K562 (cell line): ENCODE measurements around the gene NAT10. TPM values are rescaled to one million over a fixed set of nuclear protein-coding genes. Genes with fewer than 3 reads are reported as not detected.

Experiments
- ATAC-seq: fragments of 200-7000 bp; cut with Tn5 transposase; 3 replicates; pipeline ENCODE4 v1.9.1; 2020; ENCODE audit warnings: moderate library complexity
- BruUV-seq: library from RNA; stranded (reverse); fragments of 400-500 nt; replicated peaks from 2 replicates; lab custom pipeline; 2021; lab: Mats Ljungman, UMichigan
- CTCF ChIA-PET: fragments of 300-600 bp; formaldehyde crosslinking; extraction: SDS; loops from one replicate; lab custom pipeline; 2021; ENCODE audit warnings: low intra/inter-chr PET ratio; lab: Yijun Ruan, JAX
- POLR2A ChIA-PET: fragments of 300-600, 350-650 bp; sonication (Branson Sonifier 250); formaldehyde crosslinking; extraction: SDS; loops from one replicate; lab custom pipeline; 2021; ENCODE audit warnings: antibody characterized with exemption, inconsistent platforms; lab: Yijun Ruan, JAX
- DNase-seq, 4 experiments: peaks; one replicate each; pipeline versions ENCODE4 v3.0.0 to v3.0.0-alpha.2; 2011 to 2018; ENCODE audit warnings: low spot score in 3 of 4, mixed read lengths in 3 of 4; ENCODE audit errors: extremely low read depth in 1 of 4
- FAIRE-seq: peaks from 2 replicates; lab custom pipeline; 2011; peaks lifted over from hg19 to GRCh38; lab: Jason Lieb, UNC
- H2AFZ ChIP-seq: 2 replicates; pipeline ENCODE4 v1.6.0; 2011; ENCODE audit warnings: low read depth, low read length, control low read depth, inconsistent platforms
- H3K27ac ChIP-seq: fragments of 200-600 bp; 3 replicates; pipeline ENCODE4 v1.8.0; 2011; ENCODE audit warnings: low read depth, mild to moderate bottlenecking, control low read depth, inconsistent platforms, low read length, moderate library complexity, mixed read lengths; ENCODE audit errors: extremely low read depth
- H3K27me3 ChIP-seq, 2 experiments: fragments of 300-600 bp in 1 of 2; 2 replicates in 1 of 2; 3 replicates in 1 of 2; pipeline versions ENCODE4 v1.6.0 to v1.8.0; 2011; ENCODE audit warnings: inconsistent platforms in 2 of 2, low read length in 2 of 2, mild to moderate bottlenecking in 1 of 2, mixed read lengths in 1 of 2, moderate library complexity in 1 of 2; ENCODE audit not compliant: control insufficient read depth in 2 of 2, insufficient read depth in 2 of 2
- H3K36me3 ChIP-seq: fragments of 300-600 bp; 3 replicates; pipeline ENCODE4 v1.8.0; 2011; ENCODE audit warnings: mild to moderate bottlenecking, low read length, inconsistent platforms; ENCODE audit not compliant: control insufficient read depth, insufficient read depth
- H3K4me1 ChIP-seq, 2 experiments: fragments of 200-600 bp in 1 of 2; replicated peaks in 1 of 2; 2 replicates in 1 of 2; 3 replicates in 1 of 2; pipeline versions ENCODE4 v1.5.1 to v1.8.0; 2011; ENCODE audit warnings: inconsistent platforms in 2 of 2, low read length in 2 of 2, mild to moderate bottlenecking in 1 of 2, mixed read lengths in 1 of 2, moderate library complexity in 1 of 2; ENCODE audit not compliant: control insufficient read depth in 2 of 2, insufficient read depth in 2 of 2
- H3K4me2 ChIP-seq: 2 replicates; pipeline ENCODE4 v1.6.1; 2011; ENCODE audit warnings: low read length, control low read depth, inconsistent platforms, mixed read lengths; ENCODE audit not compliant: insufficient read depth
- H3K4me3 ChIP-seq: fragments of 200-600 bp; sonication (generic), shearing (Covaris generic); 2 replicates; pipeline ENCODE4 v1.5.1; 2016; ENCODE audit warnings: control low read depth, inconsistent platforms
- H3K79me2 ChIP-seq: fragments of 200-600 bp; 3 replicates; pipeline ENCODE4 v1.8.0; 2011; ENCODE audit warnings: low read length, inconsistent platforms; ENCODE audit not compliant: control insufficient read depth, insufficient read depth
- H3K9ac ChIP-seq, 2 experiments: 2 replicates each; pipeline versions ENCODE4 v1.6.0 to v1.6.1; 2011; ENCODE audit warnings: low read depth in 2 of 2, low read length in 2 of 2, control low read depth in 1 of 2, inconsistent platforms in 1 of 2, mild to moderate bottlenecking in 1 of 2, mixed read lengths in 1 of 2; ENCODE audit not compliant: insufficient read depth in 1 of 2
- H3K9me1 ChIP-seq: one replicate; pipeline ENCODE4 v1.6.0; 2011; ENCODE audit warnings: inconsistent platforms, mild to moderate bottlenecking, low read length, moderate library complexity; ENCODE audit not compliant: control insufficient read depth, insufficient read depth
- H3K9me3 ChIP-seq: replicated peaks from 2 replicates; pipeline ENCODE4 v1.5.1; 2011; ENCODE audit warnings: low read depth, low read length, inconsistent platforms; ENCODE audit not compliant: control insufficient read depth, insufficient read depth
- H4K20me1 ChIP-seq: replicated peaks from 2 replicates; pipeline ENCODE4 v1.6.1; 2011; ENCODE audit warnings: low read length, inconsistent platforms, mixed read lengths; ENCODE audit not compliant: control insufficient read depth, insufficient read depth
- CTCF ChIP-seq, 3 experiments: IDR thresholded peaks in 2 of 3; conservative IDR thresholded peaks in 1 of 3; 2 replicates each; pipeline ENCODE4 v1.5.1; 2011 to 2012; ENCODE audit warnings: low read length in 3 of 3, mild to moderate bottlenecking in 3 of 3, control low read depth in 2 of 3, improper control_type of control experiment in 1 of 3, inconsistent platforms in 1 of 3, low read depth in 1 of 3, mixed read lengths in 1 of 3, moderate library complexity in 1 of 3; ENCODE audit not compliant: insufficient read depth in 2 of 3
- ZNF3 ChIP-seq: fragments of 250-450 bp; sonication (Bioruptor Pico); IDR thresholded peaks from 2 replicates; pipeline ENCODE4 v1.5.0; 2021; ENCODE audit warnings: mild to moderate bottlenecking, moderate library complexity
- WGBS: fragments of 100-300 bp; shearing (Covaris generic); methylation state at CpG from one replicate; pipeline ENCODE4 v1.1.6; 2016; ENCODE audit warnings: low coverage, mixed read lengths; ENCODE audit not compliant: insufficient coverage; ENCODE audit errors: missing lambda C conversion rate; 5-methylcytosine and 5-hydroxymethylcytosine counted together
- in situ Hi-C: fragments of 300-500 bp; cut with MboI; formaldehyde crosslinking; loops from 4 replicates; pipeline ENCODE4 v1.15.0; 2018; ENCODE audit warnings: inconsistent platforms, mixed read lengths
- intact Hi-C: fragments of 100-400 bp; cut with micrococcal nuclease; formaldehyde crosslinking; loops from 2 replicates; pipeline ENCODE4 v1.14.2; 2022
- polyA plus RNA-seq, 8 experiments: library from polyadenylated mRNA; depleted of rRNA in 4 of 8; stranded (reverse) in 5 of 8; unstranded in 3 of 8; fragments of >200 nt; fragmentation: Nextera tagmentation in 2 of 8; fragmentation: Illumina TruSeq in 1 of 8; extraction: Ambion mirVana in 2 of 8; extraction: Trizol in 1 of 8; gene quantifications; 2 replicates each; pipeline versions ENCODE4 v1.2.1 to v1.2.3, GENCODE V29; 2011 to 2014; ENCODE audit warnings: inconsistent platforms in 1 of 8, missing spikeins in 1 of 8
- total RNA-seq, 7 experiments: library from RNA; depleted of rRNA in 6 of 7; stranded (reverse); fragments of >200 nt in 6 of 7; fragmentation: Illumina TruSeq in 2 of 7; extraction: Trizol in 2 of 7; gene quantifications; 2 replicates each; pipeline versions ENCODE4 v1.2.1 to v1.2.3, GENCODE V29; 2011 to 2021; ENCODE audit warnings: low replicate concordance in 1 of 7

NAT10 gene
- total and polyA plus RNA-seq, 9 of the 15 experiments (the other 6 are each of a cell fraction or from before 2014, with no cell fraction given): 55.4 to 125 (median 86.3) TPM

GRCh38 chr11:34065505-34066203 lies 39.8 kb upstream of the NAT10 start:
- H3K27me3 ChIP-seq: no peaks in the 10 kb centered on the region
- no peak overlapping the region for H3K4me3 ChIP-seq
- H3K27ac ChIP-seq: no peak overlapping the region
- no peak overlapping the region for H3K9ac ChIP-seq
- FAIRE-seq: no peak
- peaks cover 4 to 5% of the 10 kb centered on the region in 2 experiments; a peak in 4 of 5 replicates for H3K4me1 ChIP-seq
- no peak overlapping the region for H2AFZ ChIP-seq
- POLR2A ChIA-PET: interaction anchor here (0.7 to 6.5 kb wide), 6 partner anchors 9 to 20 kb away, joined by 3 to 41 read pairs (median 5); no protein-coding TSS in a partner anchor
- peak; percentile 37 for ATAC-seq
- BruUV-seq: no TSS peak
- intact Hi-C loops: no loop called here
- H3K9me3 ChIP-seq: no peaks in the 10 kb centered on the region
- WGBS: 92% methylated on average over 4 of the region's 6 CpGs
- H3K4me2 ChIP-seq: no peak overlapping the region
- peak in 2 of 3 experiments; percentile 20 to 21; a peak in 1 of 6 replicates for TF ChIP-seq CTCF (IDR thresholded peaks at IDR 0.05 in 2 of 3, conservative IDR thresholded peaks at IDR 0.05 in 1 of 3; ENCODE audit: insufficient read depth in 2 of 3, low read depth in 1 of 3, low read length in 3 of 3)
- TF ChIP-seq ZNF3 (CRISPR knock-in tag): no peak
- peaks cover 99% of the 10 kb centered on the region for H3K79me2 ChIP-seq
- in situ Hi-C loops: no loop called here
- H3K9me1 ChIP-seq: no peaks in the 10 kb centered on the region
- DNase-seq: no peak
- peaks cover 80% of the 10 kb centered on the region for H3K36me3 ChIP-seq
- peaks cover 43% of the 10 kb centered on the region for H4K20me1 ChIP-seq
- CTCF ChIA-PET: no interaction called here
